HepG2 (cell line): ENCODE measurements around the gene HNRNPL. TPM values are rescaled to one million over a fixed set of nuclear protein-coding genes. Genes with fewer than 3 reads are reported as not detected.
A peak's percentile ranks its signal among the peaks of the same experiment; 100 is the strongest.

Experiments
- CEBPG ChIP-seq: IDR thresholded peaks from 2 replicates; pipeline ENCODE4 v1.6.1; 2016
- FLYWCH1 ChIP-seq: sonication (generic); formaldehyde crosslinking; IDR thresholded peaks from 2 replicates; pipeline ENCODE4 v1.8.1; 2023; ENCODE audit warnings: mild to moderate bottlenecking, missing genetic modification reagents
- FOXO1 ChIP-seq: sonication (generic); formaldehyde crosslinking; IDR thresholded peaks from 2 replicates; pipeline ENCODE4 v1.4.0; 2020; ENCODE audit warnings: missing genetic modification reagents
- HDAC6 ChIP-seq: fragments of 200-600 bp; sonication (generic); IDR thresholded peaks from 2 replicates; pipeline ENCODE4 v1.7.0; 2017; ENCODE audit warnings: mild to moderate bottlenecking, antibody characterized with exemption, low read length, low read depth
- MED8 ChIP-seq: sonication (generic); formaldehyde crosslinking; IDR thresholded peaks from 2 replicates; pipeline ENCODE4 v1.8.1; 2023; ENCODE audit warnings: mild to moderate bottlenecking, missing genetic modification reagents; ENCODE audit not compliant: insufficient replicate concordance
- ONECUT2 ChIP-seq: sonication (generic); formaldehyde crosslinking; IDR thresholded peaks from 2 replicates; pipeline ENCODE4 v1.4.0; 2020; ENCODE audit warnings: missing genetic modification reagents
- PAX8 ChIP-seq: sonication (generic); formaldehyde crosslinking; IDR thresholded peaks from 2 replicates; pipeline ENCODE4 v1.8.0; 2022; ENCODE audit warnings: mild to moderate bottlenecking, missing genetic modification reagents, borderline replicate concordance
- PRMT3 ChIP-seq: sonication (generic); formaldehyde crosslinking; IDR thresholded peaks from 2 replicates; pipeline ENCODE4 v1.8.1; 2022; ENCODE audit warnings: low read depth, mild to moderate bottlenecking, moderate library complexity, missing genetic modification reagents, borderline replicate concordance
- SOX13 ChIP-seq, 3 experiments: fragments of 450-650 bp in 1 of 3; sonication (generic) in 1 of 3; formaldehyde crosslinking in 1 of 3; IDR thresholded peaks in 2 of 3; conservative IDR thresholded peaks in 1 of 3; 2 replicates each; pipeline versions ENCODE4 v1.5.0 to v1.6.1; 2016 to 2020; ENCODE audit warnings: antibody characterized with exemption in 1 of 3, mild to moderate bottlenecking in 1 of 3, missing compliant biosample characterization in 1 of 3, missing genetic modification reagents in 1 of 3, moderate library complexity in 1 of 3
- ZFP82 ChIP-seq: sonication (generic); formaldehyde crosslinking; IDR thresholded peaks from 2 replicates; pipeline ENCODE4 v1.5.1; 2020; ENCODE audit warnings: mild to moderate bottlenecking, missing genetic modification reagents, borderline replicate concordance
- ZNF30 ChIP-seq: sonication (generic); formaldehyde crosslinking; IDR thresholded peaks from 2 replicates; pipeline ENCODE4 v1.5.0; 2020; ENCODE audit warnings: mild to moderate bottlenecking, missing genetic modification reagents
- ZNF33A ChIP-seq: sonication (generic); formaldehyde crosslinking; IDR thresholded peaks from 2 replicates; pipeline ENCODE4 v1.5.1; 2020; ENCODE audit warnings: missing genetic modification reagents, mild to moderate bottlenecking, moderate library complexity, borderline replicate concordance
- ZNF569 ChIP-seq: sonication (generic); formaldehyde crosslinking; IDR thresholded peaks from 2 replicates; pipeline ENCODE4 v1.5.0; 2020; ENCODE audit warnings: mild to moderate bottlenecking, missing genetic modification reagents, moderate library complexity, borderline replicate concordance
- ZNF788 ChIP-seq: sonication (generic); formaldehyde crosslinking; IDR thresholded peaks from 2 replicates; pipeline ENCODE4 v1.5.0; 2020; ENCODE audit warnings: mild to moderate bottlenecking, missing genetic modification reagents, borderline replicate concordance
- ZNF883 ChIP-seq: sonication (generic); formaldehyde crosslinking; IDR thresholded peaks from 2 replicates; pipeline ENCODE4 v1.5.1; 2020; ENCODE audit warnings: mild to moderate bottlenecking, missing genetic modification reagents; ENCODE audit errors: not compliant biosample characterization
- ZSCAN31 ChIP-seq: sonication (generic); formaldehyde crosslinking; IDR thresholded peaks from 2 replicates; pipeline ENCODE4 v1.5.0; 2020; ENCODE audit warnings: low read depth, mild to moderate bottlenecking, missing genetic modification reagents
- polyA plus RNA-seq, 8 experiments: library from polyadenylated mRNA; depleted of rRNA in 3 of 8; stranded (reverse) in 7 of 8; unstranded in 1 of 8; fragments of >200 nt; fragmentation: Illumina TruSeq in 4 of 8; extraction: Trizol in 4 of 8; gene quantifications; 2 replicates each; pipeline versions ENCODE4 v1.2.1 to v1.2.3, GENCODE V29; 2011 to 2016; ENCODE audit warnings: low read depth in 4 of 8, missing spikeins in 1 of 8, mixed read lengths in 1 of 8; ENCODE audit not compliant: insufficient read depth in 1 of 8
- total RNA-seq, 5 experiments: library from RNA; depleted of rRNA; stranded (reverse); fragments of >200 nt; fragmentation: Illumina TruSeq; extraction: Trizol; gene quantifications; 2 replicates each; pipeline ENCODE4 v1.2.3, GENCODE V29; 2016; ENCODE audit warnings: low read depth in 1 of 5
- TF ChIP-seq, protein P1 (sequence below): sonication (generic); formaldehyde crosslinking; IDR thresholded peaks from 2 replicates; pipeline ENCODE4 v1.5.0; 2020; ENCODE audit warnings: mild to moderate bottlenecking, missing genetic modification reagents
- TF ChIP-seq, protein P2 (sequence below): sonication (generic); formaldehyde crosslinking; IDR thresholded peaks from 2 replicates; pipeline ENCODE4 v1.9.0; 2021; ENCODE audit warnings: missing genetic modification reagents, borderline replicate concordance
- TF ChIP-seq, protein P3 (sequence below): IDR thresholded peaks from 2 replicates; pipeline ENCODE4 v1.6.1; 2016; ENCODE audit warnings: mild to moderate bottlenecking, missing biosample characterization, missing genetic modification reagents
- TF ChIP-seq, protein P4 (sequence below): sonication (generic); formaldehyde crosslinking; conservative IDR thresholded peaks from 2 replicates; pipeline ENCODE4 v1.8.0; 2022; ENCODE audit warnings: mild to moderate bottlenecking, moderate library complexity, missing genetic modification reagents

The HNRNPL gene
- total and polyA plus RNA-seq, 2 of the 13 experiments (the other 11 are each of a cell fraction or from before 2014, with no cell fraction given), result 156 to 278 TPM

DNA sequence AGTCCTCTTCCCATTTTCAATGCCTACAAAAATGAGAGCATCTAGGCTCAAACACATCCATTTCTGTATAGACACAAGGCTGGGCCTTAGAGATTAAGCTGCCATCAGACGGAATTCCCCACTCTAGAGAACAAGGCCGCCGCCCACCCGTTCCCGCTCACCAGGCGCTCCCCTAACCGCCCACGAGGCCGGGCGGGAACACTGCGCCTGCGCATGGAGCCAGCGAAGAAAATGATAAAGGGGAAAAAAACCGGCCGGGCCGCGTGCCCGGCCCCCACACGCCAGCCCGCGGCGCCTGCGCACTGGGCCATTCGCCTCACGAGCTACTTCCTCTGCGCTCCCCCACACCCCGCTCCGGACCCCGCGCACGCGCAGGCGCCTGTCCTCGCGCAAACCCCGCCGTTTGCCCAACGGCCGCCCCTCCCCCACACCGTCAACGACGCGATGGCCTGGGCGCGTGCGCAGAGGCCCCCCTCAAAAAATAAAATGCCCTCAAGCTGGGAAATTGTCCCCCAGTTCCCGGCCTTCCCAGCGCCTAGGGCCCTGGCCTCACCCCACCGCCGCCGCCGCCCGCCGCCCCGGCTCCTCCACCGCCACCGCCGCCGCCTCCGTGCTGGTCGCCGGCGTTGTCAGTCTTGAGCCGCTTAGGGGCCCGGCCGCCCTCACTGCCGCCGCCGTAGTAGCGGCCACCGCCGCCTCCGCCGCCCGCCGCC, 483 bp downstream of the HNRNPL start (continued):
- TF ChIP-seq, protein P1, sequence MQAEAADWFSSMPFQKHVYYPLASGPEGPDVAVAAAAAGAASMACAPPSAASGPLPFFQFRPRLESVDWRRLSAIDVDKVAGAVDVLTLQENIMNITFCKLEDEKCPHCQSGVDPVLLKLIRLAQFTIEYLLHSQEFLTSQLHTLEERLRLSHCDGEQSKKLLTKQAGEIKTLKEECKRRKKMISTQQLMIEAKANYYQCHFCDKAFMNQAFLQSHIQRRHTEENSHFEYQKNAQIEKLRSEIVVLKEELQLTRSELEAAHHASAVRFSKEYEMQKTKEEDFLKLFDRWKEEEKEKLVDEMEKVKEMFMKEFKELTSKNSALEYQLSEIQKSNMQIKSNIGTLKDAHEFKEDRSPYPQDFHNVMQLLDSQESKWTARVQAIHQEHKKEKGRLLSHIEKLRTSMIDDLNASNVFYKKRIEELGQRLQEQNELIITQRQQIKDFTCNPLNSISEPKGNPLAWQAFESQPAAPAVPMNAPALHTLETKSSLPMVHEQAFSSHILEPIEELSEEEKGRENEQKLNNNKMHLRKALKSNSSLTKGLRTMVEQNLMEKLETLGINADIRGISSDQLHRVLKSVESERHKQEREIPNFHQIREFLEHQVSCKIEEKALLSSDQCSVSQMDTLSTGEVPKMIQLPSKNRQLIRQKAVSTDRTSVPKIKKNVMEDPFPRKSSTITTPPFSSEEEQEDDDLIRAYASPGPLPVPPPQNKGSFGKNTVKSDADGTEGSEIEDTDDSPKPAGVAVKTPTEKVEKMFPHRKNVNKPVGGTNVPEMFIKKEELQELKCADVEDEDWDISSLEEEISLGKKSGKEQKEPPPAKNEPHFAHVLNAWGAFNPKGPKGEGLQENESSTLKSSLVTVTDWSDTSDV, result no peak; the same call in 1 of the 2 replicates
- TF ChIP-seq ZNF33A (CRISPR knock-in tag) (0 out of 2 replicates have a peak, but pooled peaks have one; percentile 16), MED8 (CRISPR knock-in tag) (peak; percentile 7), ONECUT2 (no peak), ZNF883 (CRISPR knock-in tag) (no peak), PAX8 (CRISPR knock-in tag) (no peak), ZNF30 (CRISPR knock-in tag) (no peak), PRMT3 (CRISPR knock-in tag) (no peak), ZNF788 (no peak; the same call in 1 of the 2 replicates), ZFP82 (peak; percentile 94; the same call in 1 of the 2 replicates), FOXO1 (no peak; the same call in 1 of the 2 replicates), HDAC6 (no peak), CEBPG (no peak), ZSCAN31 (no peak; the same call in 1 of the 2 replicates), ZNF569 (no peak), FLYWCH1 (CRISPR knock-in tag) (no peak), SOX13 (IDR thresholded peaks at IDR 0.05) (no peak), SOX13 (CRISPR knock-in tag; conservative IDR thresholded peaks at IDR 0.05 in 1 of 2, IDR thresholded peaks at IDR 0.05 in 1 of 2) (peak in 1 of 2 experiments; percentile 13; a peak in 1 of 4 replicates)
- TF ChIP-seq, protein P2, sequence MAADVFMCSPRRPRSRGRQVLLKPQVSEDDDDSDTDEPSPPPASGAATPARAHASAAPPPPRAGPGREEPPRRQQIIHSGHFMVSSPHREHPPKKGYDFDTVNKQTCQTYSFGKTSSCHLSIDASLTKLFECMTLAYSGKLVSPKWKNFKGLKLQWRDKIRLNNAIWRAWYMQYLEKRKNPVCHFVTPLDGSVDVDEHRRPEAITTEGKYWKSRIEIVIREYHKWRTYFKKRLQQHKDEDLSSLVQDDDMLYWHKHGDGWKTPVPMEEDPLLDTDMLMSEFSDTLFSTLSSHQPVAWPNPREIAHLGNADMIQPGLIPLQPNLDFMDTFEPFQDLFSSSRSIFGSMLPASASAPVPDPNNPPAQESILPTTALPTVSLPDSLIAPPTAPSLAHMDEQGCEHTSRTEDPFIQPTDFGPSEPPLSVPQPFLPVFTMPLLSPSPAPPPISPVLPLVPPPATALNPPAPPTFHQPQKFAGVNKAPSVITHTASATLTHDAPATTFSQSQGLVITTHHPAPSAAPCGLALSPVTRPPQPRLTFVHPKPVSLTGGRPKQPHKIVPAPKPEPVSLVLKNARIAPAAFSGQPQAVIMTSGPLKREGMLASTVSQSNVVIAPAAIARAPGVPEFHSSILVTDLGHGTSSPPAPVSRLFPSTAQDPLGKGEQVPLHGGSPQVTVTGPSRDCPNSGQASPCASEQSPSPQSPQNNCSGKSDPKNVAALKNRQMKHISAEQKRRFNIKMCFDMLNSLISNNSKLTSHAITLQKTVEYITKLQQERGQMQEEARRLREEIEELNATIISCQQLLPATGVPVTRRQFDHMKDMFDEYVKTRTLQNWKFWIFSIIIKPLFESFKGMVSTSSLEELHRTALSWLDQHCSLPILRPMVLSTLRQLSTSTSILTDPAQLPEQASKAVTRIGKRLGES (CRISPR knock-in tag), result no peak
- TF ChIP-seq, protein P3, sequence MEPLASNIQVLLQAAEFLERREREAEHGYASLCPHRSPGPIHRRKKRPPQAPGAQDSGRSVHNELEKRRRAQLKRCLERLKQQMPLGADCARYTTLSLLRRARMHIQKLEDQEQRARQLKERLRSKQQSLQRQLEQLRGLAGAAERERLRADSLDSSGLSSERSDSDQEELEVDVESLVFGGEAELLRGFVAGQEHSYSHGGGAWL (CRISPR knock-in tag), result peak; percentile 40; the same call in 1 of the 2 replicates
- TF ChIP-seq, protein P4, sequence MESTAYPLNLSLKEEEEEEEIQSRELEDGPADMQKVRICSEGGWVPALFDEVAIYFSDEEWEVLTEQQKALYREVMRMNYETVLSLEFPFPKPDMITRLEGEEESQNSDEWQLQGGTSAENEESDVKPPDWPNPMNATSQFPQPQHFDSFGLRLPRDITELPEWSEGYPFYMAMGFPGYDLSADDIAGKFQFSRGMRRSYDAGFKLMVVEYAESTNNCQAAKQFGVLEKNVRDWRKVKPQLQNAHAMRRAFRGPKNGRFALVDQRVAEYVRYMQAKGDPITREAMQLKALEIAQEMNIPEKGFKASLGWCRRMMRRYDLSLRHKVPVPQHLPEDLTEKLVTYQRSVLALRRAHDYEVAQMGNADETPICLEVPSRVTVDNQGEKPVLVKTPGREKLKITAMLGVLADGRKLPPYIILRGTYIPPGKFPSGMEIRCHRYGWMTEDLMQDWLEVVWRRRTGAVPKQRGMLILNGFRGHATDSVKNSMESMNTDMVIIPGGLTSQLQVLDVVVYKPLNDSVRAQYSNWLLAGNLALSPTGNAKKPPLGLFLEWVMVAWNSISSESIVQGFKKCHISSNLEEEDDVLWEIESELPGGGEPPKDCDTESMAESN (CRISPR knock-in tag), result no peak
